Stimulated activated effector memory CD8-positive, alpha-beta T cell treated with anti-CD3 and anti-CD28 coated beads, Interleukin-12 subunit alpha, Interleukin-12 subunit beta, amount 100 ng/mL, for 72 hours (primary cell): ENCODE results near the gene RPS5.

Experiments
- ATAC-seq: fragments of 150-1000 bp; cut with Tn5 transposase; 2 replicates; pipeline ENCODE4 v1.10.0; 2021
- DNase-seq, 2 donors: peaks; one replicate each; pipeline ENCODE4 v3.0.0; 2021 to 2022; ENCODE audit warnings: low spot score in 2 of 2
- H3K27ac Mint-ChIP-seq: one replicate; pipeline ENCODE4 v1.8.0; 2022; ENCODE audit warnings: mild to moderate bottlenecking, mixed read lengths
- H3K36me3 Mint-ChIP-seq: one replicate; pipeline ENCODE4 v1.8.0; 2022; ENCODE audit warnings: mild to moderate bottlenecking, mixed read lengths
- H3K4me1 Mint-ChIP-seq: one replicate; pipeline ENCODE4 v1.8.0; 2022; ENCODE audit warnings: mixed read lengths
- H3K4me3 Mint-ChIP-seq: one replicate; pipeline ENCODE4 v1.8.0; 2022; ENCODE audit warnings: mild to moderate bottlenecking, mixed read lengths
- H3K9me3 Mint-ChIP-seq: one replicate; pipeline ENCODE4 v1.8.0; 2022; ENCODE audit warnings: mixed read lengths

RPS5 gene

DNA sequence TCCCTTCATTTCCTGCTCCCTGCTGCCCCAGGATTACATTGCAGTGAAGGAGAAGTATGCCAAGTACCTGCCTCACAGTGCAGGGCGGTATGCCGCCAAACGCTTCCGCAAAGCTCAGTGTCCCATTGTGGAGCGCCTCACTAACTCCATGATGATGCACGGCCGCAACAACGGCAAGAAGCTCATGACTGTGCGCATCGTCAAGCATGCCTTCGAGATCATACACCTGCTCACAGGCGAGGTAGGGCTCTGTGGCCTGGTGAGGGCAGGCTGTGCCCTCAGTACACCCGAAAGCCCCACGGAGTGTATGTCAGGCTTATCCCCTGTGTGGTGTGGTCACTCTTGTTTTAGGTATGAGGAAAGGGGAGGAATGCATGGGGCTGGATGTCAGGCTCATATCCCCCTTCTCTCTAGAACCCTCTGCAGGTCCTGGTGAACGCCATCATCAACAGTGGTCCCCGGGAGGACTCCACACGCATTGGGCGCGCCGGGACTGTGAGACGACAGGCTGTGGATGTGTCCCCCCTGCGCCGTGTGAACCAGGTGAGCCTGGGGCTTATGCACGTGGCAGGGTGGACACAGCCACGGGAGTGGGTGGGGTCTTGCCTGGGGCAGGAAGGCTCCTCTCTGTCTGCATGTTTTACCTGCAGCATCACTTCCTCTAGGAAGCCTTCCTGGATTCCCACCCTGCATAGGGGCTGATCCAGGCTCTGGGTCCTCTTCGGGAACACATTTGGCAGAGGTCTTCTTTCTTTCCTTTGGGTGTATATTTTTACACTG, 6.1 kb downstream of the RPS5 start:
- no peaks in the 10 kb centered on the region for H3K9me3 Mint-ChIP-seq
- ATAC-seq (no peak), DNase-seq (no peak)
- H3K36me3 Mint-ChIP-seq = peaks cover 87% of the 10 kb centered on the region
- H3K4me3 Mint-ChIP-seq = no peak overlapping the region
- H3K4me1 Mint-ChIP-seq = peaks cover 34% of the 10 kb centered on the region
- no peak overlapping the region for H3K27ac Mint-ChIP-seq

- DNase-seq (no peak), ATAC-seq (no peak)
- Mint-ChIP-seq H3K36me3 (peaks cover 82% of the 10 kb centered on the region), H3K27ac (no peak overlapping the region), H3K4me3 (no peak overlapping the region), H3K9me3 (no peaks in the 10 kb centered on the region), H3K4me1 (peaks cover 29% of the 10 kb centered on the region)
Measured at GRCh38 chr19:58393725-58394033, 6.6 kb downstream of the RPS5 start.

DNA sequence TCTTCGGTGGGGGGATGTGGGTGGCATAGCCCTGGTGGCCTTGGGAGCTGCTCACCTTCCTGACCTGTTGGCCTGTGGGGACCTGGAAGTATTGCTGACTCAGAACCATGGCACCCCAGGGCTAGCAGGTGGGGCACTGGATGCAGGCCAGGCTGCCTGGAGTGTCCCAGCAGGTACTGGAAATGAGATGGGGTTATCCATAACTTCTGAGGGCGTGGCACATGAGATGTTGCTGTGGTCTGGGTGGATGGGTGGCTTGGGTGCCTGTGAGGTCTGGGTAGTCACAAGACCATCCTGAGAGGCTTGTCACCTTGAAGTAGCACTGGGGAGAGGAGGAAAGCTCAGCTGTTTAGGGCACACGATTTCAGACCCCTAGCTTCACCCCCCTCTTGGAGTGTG, 7.8 kb downstream of the RPS5 start:
- no peak overlapping the region for H3K27ac Mint-ChIP-seq
- H3K9me3 Mint-ChIP-seq = no peaks in the 10 kb centered on the region
- DNase-seq (no peak), ATAC-seq (peak; percentile 3)
- H3K4me3 Mint-ChIP-seq = no peak overlapping the region
- H3K36me3 Mint-ChIP-seq = peaks cover 71% of the 10 kb centered on the region
- peaks cover 21% of the 10 kb centered on the region for H3K4me1 Mint-ChIP-seq

DNA sequence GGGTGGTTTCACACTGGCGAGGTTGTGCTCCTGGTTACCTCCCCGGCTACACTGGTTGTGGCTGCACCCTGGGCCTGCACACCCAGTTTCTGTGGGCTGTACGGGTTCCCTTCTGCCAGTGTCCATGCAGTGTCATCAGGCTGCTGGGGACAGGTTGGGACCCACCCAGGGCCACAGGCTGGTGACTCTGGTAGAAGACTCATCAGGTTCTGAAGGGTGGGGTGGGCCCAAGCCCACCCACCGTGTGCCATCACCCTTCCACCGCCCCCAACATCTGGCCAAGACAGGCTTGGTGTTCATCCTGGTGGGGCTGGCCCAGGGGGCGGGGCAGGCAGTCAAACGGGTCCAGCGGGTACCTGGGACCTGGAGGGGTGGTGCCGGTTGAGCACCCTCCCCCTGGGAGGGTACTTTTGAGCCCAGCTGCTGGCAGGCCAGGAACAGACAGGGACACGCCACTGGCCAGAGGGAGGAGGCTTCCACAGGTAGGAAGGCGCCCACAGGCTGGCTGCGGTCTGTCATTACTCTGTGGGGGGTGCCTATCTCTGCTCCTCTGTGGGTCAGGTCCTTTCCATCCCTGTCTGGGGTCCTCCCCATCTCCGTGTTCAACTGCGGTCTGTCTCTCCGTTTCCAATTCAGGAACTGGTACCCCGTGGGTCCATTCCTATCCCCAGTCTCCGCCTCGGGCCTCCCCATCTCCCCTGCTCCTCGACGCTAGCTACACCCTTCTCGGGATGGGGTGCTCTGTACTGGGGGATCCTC, 8.3 kb downstream of the RPS5 start, which contains the start of gene RNF225:
Gene RNF225 (plus strand): TSS at position 437 of the 759 bp plus-strand sequence. CDS start 434 bp downstream, outside the sequence.
- H3K36me3 Mint-ChIP-seq = peaks cover 65% of the 10 kb centered on the region
- no peak within 1 kb of the TSS for H3K27ac Mint-ChIP-seq
- peak; percentile 14 for ATAC-seq
- H3K9me3 Mint-ChIP-seq = no peaks in the 10 kb centered on the region
- DNase-seq = no peak
- H3K4me1 Mint-ChIP-seq = peaks cover 25% of the 10 kb centered on the region
- no peak within 1 kb of the TSS for H3K4me3 Mint-ChIP-seq

DNA sequence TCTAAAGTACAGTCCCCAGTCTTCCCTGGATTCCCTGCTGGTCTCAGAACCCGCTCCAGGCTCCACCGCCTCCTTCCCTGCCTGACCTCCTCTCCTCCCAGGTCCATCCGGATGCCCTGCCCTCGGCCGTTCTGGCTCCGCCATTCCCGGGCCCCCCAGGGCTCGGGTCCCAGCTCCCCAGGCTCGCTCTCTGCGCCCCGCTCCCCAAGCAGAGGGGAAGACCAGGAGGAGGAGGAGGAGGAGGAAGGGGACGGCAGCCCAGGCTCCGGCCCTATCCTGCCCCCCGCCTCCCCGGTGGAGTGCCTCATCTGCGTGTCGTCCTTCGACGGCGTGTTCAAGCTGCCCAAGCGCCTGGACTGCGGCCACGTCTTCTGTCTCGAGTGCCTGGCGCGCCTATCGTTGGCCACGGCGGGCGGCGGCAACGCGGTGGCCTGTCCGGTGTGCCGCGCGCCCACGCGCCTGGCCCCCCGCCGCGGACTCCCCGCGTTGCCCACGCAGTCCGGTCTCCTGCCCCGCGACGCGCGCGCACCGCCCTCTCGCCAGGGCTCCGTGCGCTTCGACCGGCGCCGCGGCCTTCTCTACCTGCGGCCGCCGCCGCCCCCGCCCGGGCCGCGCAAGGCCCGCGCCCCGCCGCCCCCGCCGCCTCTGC, 9.0 kb downstream of the RPS5 start:
- no peaks in the 10 kb centered on the region for H3K9me3 Mint-ChIP-seq
- peak in 1 of 2 donors; percentile 56 for DNase-seq
- peaks cover 32% of the 10 kb centered on the region for H3K4me1 Mint-ChIP-seq
- H3K4me3 Mint-ChIP-seq = no peak overlapping the region
- H3K27ac Mint-ChIP-seq = no peak overlapping the region
- ATAC-seq = no peak
- H3K36me3 Mint-ChIP-seq = peaks cover 60% of the 10 kb centered on the region

GRCh38 chr19:58396691-58397532, 9.8 kb downstream of the RPS5 start:
- Mint-ChIP-seq H3K27ac (no peak overlapping the region), H3K4me1 (peaks cover 37% of the 10 kb centered on the region), H3K4me3 (no peak overlapping the region), H3K9me3 (no peaks in the 10 kb centered on the region), H3K36me3 (peaks cover 57% of the 10 kb centered on the region)
- DNase-seq (no peak), ATAC-seq (no peak)

GRCh38 chr19:58397533-58398037, 10.5 kb downstream of the RPS5 start:
- ATAC-seq = no peak
- DNase-seq = no peak
- Mint-ChIP-seq H3K36me3 (peaks cover 51% of the 10 kb centered on the region), H3K9me3 (no peaks in the 10 kb centered on the region), H3K4me1 (peaks cover 37% of the 10 kb centered on the region), H3K4me3 (no peak overlapping the region), H3K27ac (no peak overlapping the region)

DNA sequence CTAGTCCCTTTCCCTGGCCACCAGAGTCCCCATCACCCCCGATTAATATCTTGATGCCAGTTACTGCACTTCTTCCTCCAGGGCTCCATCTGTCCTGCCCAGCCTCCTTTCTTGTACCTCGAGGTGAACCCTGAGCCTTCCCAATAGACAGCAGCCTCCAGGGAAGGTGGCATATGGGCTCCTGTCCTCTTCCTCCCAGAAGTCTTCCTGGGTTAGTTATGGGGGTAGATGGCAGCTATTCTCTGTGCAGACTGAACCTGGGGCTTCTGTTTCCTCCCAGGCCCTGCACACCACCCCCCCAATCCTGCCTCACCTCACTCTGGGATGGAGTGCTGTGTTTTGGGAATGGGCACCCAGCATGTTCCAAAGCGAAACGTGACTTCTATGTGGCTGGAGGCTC, 11.0 kb downstream of the RPS5 start:
- H3K4me3 Mint-ChIP-seq = no peak overlapping the region
- no peak for ATAC-seq
- H3K27ac Mint-ChIP-seq = no peak overlapping the region
- H3K9me3 Mint-ChIP-seq = no peaks in the 10 kb centered on the region
- H3K36me3 Mint-ChIP-seq = peaks cover 46% of the 10 kb centered on the region
- no peak for DNase-seq
- H3K4me1 Mint-ChIP-seq = peaks cover 32% of the 10 kb centered on the region

- ATAC-seq (no peak), DNase-seq (no peak)
- H3K4me3 Mint-ChIP-seq = no peak overlapping the region
- peaks cover 32% of the 10 kb centered on the region for H3K4me1 Mint-ChIP-seq
- no peaks in the 10 kb centered on the region for H3K9me3 Mint-ChIP-seq
- no peak overlapping the region for H3K27ac Mint-ChIP-seq
- H3K36me3 Mint-ChIP-seq = peaks cover 41% of the 10 kb centered on the region
Measured at GRCh38 chr19:58398545-58398944, 11.5 kb downstream of the RPS5 start.

DNA sequence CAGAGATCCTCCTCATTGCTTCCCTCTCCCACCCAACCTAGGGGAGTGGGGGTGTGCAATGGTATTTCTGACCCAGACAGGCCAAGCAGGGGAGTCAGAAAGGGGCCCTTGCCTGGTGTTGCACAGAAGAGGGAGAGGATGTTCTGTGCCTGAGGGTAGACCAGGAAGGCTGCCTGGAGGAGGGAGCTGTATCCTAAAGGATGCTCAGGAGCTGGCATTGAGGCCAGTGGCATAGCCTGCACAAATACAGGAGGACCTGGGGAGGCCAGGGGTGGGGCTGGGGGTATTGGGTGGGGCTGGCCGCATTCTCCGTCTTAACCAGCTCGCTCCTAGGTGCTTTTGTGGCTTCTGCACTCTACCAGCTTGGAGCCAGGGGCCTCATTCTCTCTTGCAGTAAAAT, 12.8 kb downstream of the RPS5 start:
- ATAC-seq (no peak), DNase-seq (no peak)
- H3K27ac Mint-ChIP-seq = no peak overlapping the region
- peaks cover 28% of the 10 kb centered on the region for H3K36me3 Mint-ChIP-seq
- H3K4me1 Mint-ChIP-seq = peaks cover 22% of the 10 kb centered on the region
- peak overlapping the region; percentile 88 for H3K4me3 Mint-ChIP-seq
- no peaks in the 10 kb centered on the region for H3K9me3 Mint-ChIP-seq

GRCh38 chr19:58400316-58400915, 13.3 kb downstream of the RPS5 start:
- Mint-ChIP-seq H3K9me3 (no peaks in the 10 kb centered on the region), H3K4me3 (peak overlapping the region; percentile 88), H3K4me1 (peaks cover 22% of the 10 kb centered on the region), H3K27ac (peak overlapping the region; percentile 96), H3K36me3 (peaks cover 22% of the 10 kb centered on the region)
- ATAC-seq (no peak), DNase-seq (no peak)

DNA sequence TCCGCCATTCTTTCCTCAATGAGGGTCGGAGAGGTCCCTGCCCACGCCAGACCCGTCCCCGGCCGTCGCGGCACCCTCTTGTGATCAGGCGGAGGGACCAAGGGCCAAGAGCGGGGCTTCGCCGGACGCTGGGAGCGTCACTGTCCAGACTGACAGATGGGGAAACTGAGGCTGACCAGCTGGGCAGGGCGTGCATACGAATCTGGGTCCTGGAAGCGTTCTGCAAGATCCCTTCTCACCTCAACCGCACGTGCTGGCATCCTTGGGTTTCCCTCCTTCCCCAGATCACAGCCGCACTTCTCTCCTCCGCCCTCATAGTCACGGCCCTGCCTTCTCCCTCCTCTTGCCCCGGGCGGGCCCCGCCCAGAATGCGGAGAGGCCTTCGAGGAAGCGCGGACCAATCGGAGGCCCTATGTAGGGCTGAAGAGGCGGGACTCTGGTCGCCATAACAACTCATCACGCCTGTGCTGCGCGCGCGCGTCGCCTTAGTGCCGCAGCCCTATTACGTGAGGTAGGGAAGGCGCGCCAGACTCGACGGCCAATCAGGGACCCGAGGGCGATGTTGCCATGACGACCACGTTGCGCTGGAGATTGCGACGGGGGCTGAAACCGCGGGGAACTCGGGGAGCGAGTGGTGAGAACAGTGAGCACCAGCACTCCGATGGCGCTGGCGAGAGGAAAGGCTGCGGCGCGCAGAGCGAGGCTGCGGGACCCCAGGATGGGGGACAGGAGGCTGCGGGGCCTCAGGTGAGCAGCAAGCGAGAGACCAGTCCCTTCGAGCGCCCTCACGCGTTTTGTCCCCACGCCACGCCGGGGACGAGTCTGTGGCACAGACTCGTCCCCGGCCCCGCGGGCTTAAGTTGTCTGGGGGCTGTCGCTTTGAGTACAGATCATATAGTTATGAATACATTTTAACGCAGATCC, 14.1 kb downstream of the RPS5 start:
- Mint-ChIP-seq H3K9me3 (no peaks in the 10 kb centered on the region), H3K27ac (peak overlapping the region; percentile 96), H3K4me1 (peaks cover 15% of the 10 kb centered on the region), H3K4me3 (peak overlapping the region; percentile 88), H3K36me3 (peaks cover 15% of the 10 kb centered on the region)
- peak; percentile 98 for ATAC-seq
- peak; percentile 97 to 99 for DNase-seq

- H3K4me3 Mint-ChIP-seq = peak overlapping the region; percentile 88
- DNase-seq = no peak
- H3K4me1 Mint-ChIP-seq = peaks cover 23% of the 10 kb centered on the region
- peak overlapping the region; percentile 96 for H3K27ac Mint-ChIP-seq
- ATAC-seq = no peak
- H3K9me3 Mint-ChIP-seq = no peaks in the 10 kb centered on the region
- peaks cover 15% of the 10 kb centered on the region for H3K36me3 Mint-ChIP-seq
Measured at GRCh38 chr19:58401840-58402421, 14.9 kb downstream of the RPS5 start.
